ENCODE measurements around the gene ELMO3.

Gene ELMO3

GRCh38 chr16:67223992-67224391 lies 25.1 kb downstream of the ELMO3 start:
- no peak for DNase-seq (ENCODE audit: low spot score)

GRCh38 chr16:67226295-67226803 lies 27.4 kb downstream of the ELMO3 start:
- DNase-seq (ENCODE audit: low spot score) = no peak

- peak; percentile 99 for DNase-seq (ENCODE audit: low spot score)
Measured at GRCh38 chr16:67226804-67227566, 28.1 kb downstream of the ELMO3 start, which contains the start of gene TMEM208. TMEM208 (plus strand) TSS chr16:67227130; CDS start chr16:67227219, 89 bp downstream.

- no peak for DNase-seq (ENCODE audit: low spot score)
Measured at GRCh38 chr16:67227567-67227921, 28.6 kb downstream of the ELMO3 start.

GRCh38 chr16:67228034-67228785 lies 29.3 kb downstream of the ELMO3 start:
- DNase-seq (ENCODE audit: low spot score) = no peak

- DNase-seq (ENCODE audit: low spot score) = no peak
Measured at GRCh38 chr16:67228905-67229304, 30.0 kb downstream of the ELMO3 start.

GRCh38 chr16:67229906-67230808 lies 31.2 kb downstream of the ELMO3 start:
- DNase-seq (ENCODE audit: low spot score) = no peak

DNA sequence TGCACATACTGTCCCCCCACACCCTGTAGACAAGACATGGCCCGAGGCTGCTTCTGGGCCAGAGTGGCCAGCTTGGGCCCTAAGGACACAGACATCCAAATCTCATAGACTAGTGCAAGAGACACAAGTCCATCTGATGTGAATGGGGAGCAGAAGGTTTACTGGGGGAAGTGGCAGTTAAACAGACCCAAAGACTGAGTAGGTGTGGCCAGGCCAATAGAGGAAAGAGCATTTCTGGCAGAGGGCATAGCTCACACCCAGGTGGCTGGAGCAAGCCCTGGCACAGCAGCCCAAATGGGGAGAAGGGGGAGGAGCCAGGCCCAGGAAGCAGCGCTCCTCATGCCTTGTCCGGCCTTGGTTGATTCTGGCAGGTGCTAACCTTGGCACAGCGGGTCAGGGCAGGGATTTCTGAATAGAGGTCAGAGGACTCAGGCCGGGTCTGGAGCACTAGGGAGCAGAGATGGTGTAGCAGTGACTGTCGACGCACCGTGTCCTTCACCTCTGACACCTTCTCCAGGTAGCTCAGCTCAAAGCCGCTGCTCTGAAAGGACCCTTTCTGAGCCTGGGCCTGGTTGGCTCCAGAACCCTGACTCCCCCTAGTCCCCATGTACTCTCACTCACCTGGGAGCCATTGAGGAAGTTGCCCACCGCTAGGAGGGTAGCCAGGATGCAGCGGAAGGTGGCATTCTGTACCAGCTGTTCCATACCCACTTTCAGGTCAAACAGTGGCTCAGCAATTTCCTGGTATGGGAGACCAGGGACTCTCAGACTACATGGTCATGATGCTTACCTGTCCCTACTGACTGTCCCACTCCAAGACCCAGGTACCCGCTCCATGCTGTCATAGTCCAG lies 32.1 kb downstream of the ELMO3 start:
- no peak for DNase-seq (ENCODE audit: low spot score)

GRCh38 chr16:67233596-67233995 lies 34.7 kb downstream of the ELMO3 start:
- DNase-seq (ENCODE audit: low spot score) = no peak

DNA sequence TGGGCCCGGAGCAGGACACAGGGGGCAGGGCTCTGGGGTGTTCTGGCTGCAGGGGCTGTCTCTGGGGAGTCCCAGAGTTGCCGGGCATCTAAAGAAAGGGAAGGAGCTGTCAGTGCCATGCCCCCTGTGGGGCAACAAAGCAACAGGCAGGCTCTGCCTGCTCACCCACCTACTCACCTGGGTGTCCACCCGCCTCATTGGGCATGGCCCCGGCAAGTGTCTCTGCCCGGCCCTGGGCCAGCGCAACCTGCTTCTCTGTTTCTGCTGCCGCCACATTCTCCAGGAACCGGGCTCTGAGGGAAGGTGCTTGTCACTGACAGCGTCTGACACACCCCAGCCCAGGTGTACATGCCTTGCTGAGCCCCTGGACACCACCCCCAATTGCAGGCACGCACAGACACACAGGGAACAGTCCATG lies 35.3 kb downstream of the ELMO3 start:
- no peak for DNase-seq (ENCODE audit: low spot score)

- peak; percentile 63 for DNase-seq (ENCODE audit: low spot score)
Measured at GRCh38 chr16:67235816-67236562, 37.1 kb downstream of the ELMO3 start.

GRCh38 chr16:67236563-67237395 lies 37.8 kb downstream of the ELMO3 start:
- peak; percentile 87 for DNase-seq (ENCODE audit: low spot score)

DNA sequence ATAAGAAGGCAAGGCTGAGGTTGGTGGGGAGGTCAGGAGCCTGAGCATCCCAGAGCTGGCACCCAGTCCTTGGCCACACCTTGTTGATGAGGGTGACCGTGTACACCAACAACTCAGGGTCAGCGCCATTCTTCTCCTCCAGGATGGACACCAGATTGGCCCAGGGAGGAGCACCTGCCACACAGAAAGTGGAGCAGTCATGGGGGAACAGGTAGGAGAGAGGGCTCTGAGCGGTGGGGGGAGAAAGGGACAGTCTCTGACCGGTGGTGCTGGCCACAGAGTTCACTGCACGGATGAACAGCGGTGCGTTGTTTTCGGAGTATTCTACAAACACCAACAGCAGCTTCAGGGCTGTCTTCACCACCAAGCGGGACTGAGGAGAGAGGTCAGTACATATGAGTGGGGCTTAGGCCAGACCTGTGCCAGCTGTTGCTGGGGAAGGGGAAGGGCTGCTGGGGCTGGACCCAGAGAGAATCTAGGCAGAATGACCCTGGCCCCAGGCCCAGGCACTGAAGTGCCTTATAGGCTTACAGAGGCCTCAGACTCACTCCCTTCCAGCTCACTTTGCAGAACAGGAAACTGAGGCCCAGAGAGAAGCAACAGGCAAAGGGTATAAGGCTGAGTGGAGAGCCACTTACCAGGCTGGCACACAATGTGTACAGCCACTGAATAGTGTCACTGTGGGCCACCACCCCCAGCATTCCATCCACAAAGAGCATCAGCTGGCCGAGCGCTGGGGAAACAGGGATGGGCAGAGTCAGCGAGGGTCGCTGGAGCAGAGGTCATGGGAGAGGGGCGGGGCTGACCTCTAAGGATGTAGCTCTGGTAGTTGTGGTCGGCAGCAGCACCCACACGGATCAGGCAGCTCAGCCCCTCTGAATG lies 38.7 kb downstream of the ELMO3 start:
- no peak for DNase-seq (ENCODE audit: low spot score)

DNA sequence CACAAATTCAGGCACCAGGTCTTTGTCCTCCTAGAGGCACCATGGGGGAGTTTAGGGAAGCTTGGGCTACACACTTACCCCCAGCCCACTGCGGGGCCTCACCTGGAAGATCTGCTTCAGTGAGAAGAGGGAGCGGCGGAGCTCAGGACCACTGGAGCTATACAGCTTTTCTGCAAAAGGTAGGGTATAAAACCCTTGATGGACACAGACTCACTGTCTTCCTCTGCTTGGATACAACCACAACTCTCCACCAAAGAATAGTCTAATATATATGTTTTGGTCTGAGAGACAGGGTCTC lies 39.3 kb downstream of the ELMO3 start:
- no peak for DNase-seq (ENCODE audit: low spot score)

- no peak for DNase-seq (ENCODE audit: low spot score)
Measured at GRCh38 chr16:67238806-67239470, 40.0 kb downstream of the ELMO3 start.

- no peak for DNase-seq (ENCODE audit: low spot score)
Measured at GRCh38 chr16:67240506-67240905, 41.6 kb downstream of the ELMO3 start.

GRCh38 chr16:67241008-67241900 lies 42.3 kb downstream of the ELMO3 start:
- DNase-seq (ENCODE audit: low spot score) = no peak

All from activated CD4-positive, alpha-beta T cell treated with anti-CD3 and anti-CD28 coated beads, Interleukin-2, Interleukin-4, amounts not matched to agents 100 ng/mL and 50 ng/mL, durations not matched to agents 16 hours and 8 hours (primary cell).